GM23338 (cell line): Measurements from ENCODE around the gene SLC48A1. TPM values are rescaled to one million over a fixed set of nuclear protein-coding genes. Genes with fewer than 3 reads are reported as not detected.

Experiments used
- ATAC-seq: fragments of 200-7000 bp; cut with Tn5 transposase; 3 replicates; pipeline ENCODE4 v1.9.1; 2020
- DNase-seq: peaks from one replicate; pipeline ENCODE4 v3.0.0-alpha.2; 2015; ENCODE audit warnings: low spot score
- H2AFZ ChIP-seq: fragments of 200-600 bp; sonication (generic); 2 replicates; pipeline ENCODE4 v1.8.0; 2016; ENCODE audit warnings: antibody characterized with exemption, mild to moderate bottlenecking, moderate library complexity
- H3F3A ChIP-seq: fragments of 200-600 bp; sonication (generic); replicated peaks from 2 replicates; pipeline ENCODE4 v1.8.0; 2017; ENCODE audit warnings: antibody characterized with exemption, mixed run types, low read depth
- H3K27ac ChIP-seq: fragments of 200-600 bp; sonication (generic); 2 replicates; pipeline ENCODE4 v1.6.1; 2016; ENCODE audit warnings: low read depth
- H3K27me3 ChIP-seq: fragments of 200-600 bp; sonication (generic); 2 replicates; pipeline ENCODE4 v1.8.0; 2016; ENCODE audit warnings: mild to moderate bottlenecking, mixed run types, moderate library complexity; ENCODE audit not compliant: insufficient read depth
- H3K36me3 ChIP-seq: fragments of 200-600 bp; sonication (generic); 2 replicates; pipeline ENCODE4 v1.8.0; 2016; ENCODE audit warnings: mild to moderate bottlenecking; ENCODE audit not compliant: insufficient read depth
- H3K4me1 ChIP-seq: fragments of 200-600 bp; sonication (generic); 2 replicates; pipeline ENCODE4 v1.8.0; 2016; ENCODE audit warnings: mild to moderate bottlenecking, moderate library complexity; ENCODE audit not compliant: insufficient read depth
- H3K4me2 ChIP-seq: fragments of 200-600 bp; sonication (generic); 2 replicates; pipeline ENCODE4 v1.7.1; 2017; ENCODE audit warnings: mixed run types
- H3K4me3 ChIP-seq: fragments of 200-600 bp; sonication (generic); 2 replicates; pipeline ENCODE4 v1.6.1; 2016; ENCODE audit warnings: mixed run types
- H3K79me2 ChIP-seq: fragments of 200-600 bp; sonication (generic); replicated peaks from 2 replicates; pipeline ENCODE4 v1.8.0; 2017; ENCODE audit warnings: mild to moderate bottlenecking; ENCODE audit not compliant: insufficient read depth
- H3K9me2 ChIP-seq: fragments of 200-600 bp; sonication (generic); 2 replicates; pipeline ENCODE4 v1.8.0; 2017; ENCODE audit not compliant: insufficient read depth
- H4K20me1 ChIP-seq: fragments of 200-600 bp; sonication (generic); replicated peaks from 2 replicates; pipeline ENCODE4 v1.8.0; 2017; ENCODE audit warnings: mild to moderate bottlenecking; ENCODE audit not compliant: insufficient read depth
- H3K27ac Mint-ChIP-seq: 2 replicates; pipeline ENCODE4 v1.8.0; 2020; ENCODE audit warnings: inconsistent platforms, mild to moderate bottlenecking, moderate library complexity, mixed read lengths
- H3K27me3 Mint-ChIP-seq: 3 replicates; pipeline ENCODE4 v1.8.0; 2022; ENCODE audit warnings: low read depth, mild to moderate bottlenecking, moderate library complexity, mixed read lengths, inconsistent platforms; ENCODE audit not compliant: insufficient read depth, poor library complexity
- H3K36me3 Mint-ChIP-seq: 3 replicates; pipeline ENCODE4 v1.8.0; 2021; ENCODE audit warnings: low read depth, mild to moderate bottlenecking, inconsistent platforms, moderate library complexity, mixed read lengths
- H3K4me1 Mint-ChIP-seq: 3 replicates; pipeline ENCODE4 v1.8.0; 2020; ENCODE audit warnings: mild to moderate bottlenecking, inconsistent platforms, mixed read lengths
- H3K4me3 Mint-ChIP-seq: 3 replicates; pipeline ENCODE4 v1.8.0; 2021; ENCODE audit warnings: moderate library complexity, mild to moderate bottlenecking, inconsistent platforms, mixed read lengths
- H3K9me3 Mint-ChIP-seq: 3 replicates; pipeline ENCODE4 v1.8.0; 2020; ENCODE audit warnings: moderate library complexity, mild to moderate bottlenecking, inconsistent platforms, mixed read lengths
- CTCF ChIP-seq, 2 experiments: fragments of 200-600 bp in 1 of 2; sonication (generic) in 1 of 2; conservative IDR thresholded peaks; 2 replicates each; pipeline versions ENCODE4 v1.5.1 to v1.6.1; 2016 to 2017; ENCODE audit warnings: antibody characterized with exemption in 2 of 2, low read depth in 2 of 2, mild to moderate bottlenecking in 2 of 2, moderate library complexity in 1 of 2
- ETS1 ChIP-seq: IDR thresholded peaks from 2 replicates; pipeline ENCODE4 v1.6.1; 2016; ENCODE audit warnings: antibody characterized with exemption
- EZH2phosphoT487 ChIP-seq: fragments of 200-600 bp; sonication (generic); IDR thresholded peaks from one replicate; pipeline ENCODE4 v1.8.1; 2018; ENCODE audit warnings: antibody characterized with exemption; ENCODE audit not compliant: unreplicated experiment
- JUNB ChIP-seq: IDR thresholded peaks from one replicate; pipeline ENCODE4 v1.6.1; 2016; ENCODE audit warnings: antibody characterized with exemption; ENCODE audit not compliant: unreplicated experiment
- REST ChIP-seq: IDR thresholded peaks from one replicate; pipeline ENCODE4 v1.6.1; 2018; ENCODE audit warnings: antibody characterized with exemption; ENCODE audit not compliant: unreplicated experiment
- STAT1 ChIP-seq: IDR thresholded peaks from one replicate; pipeline ENCODE4 v1.6.1; 2016; ENCODE audit warnings: antibody characterized with exemption; ENCODE audit not compliant: unreplicated experiment
- ZNF114 ChIP-seq: fragments of 250-450 bp; sonication (Bioruptor Pico); IDR thresholded peaks from 2 replicates; pipeline ENCODE4 v1.5.0; 2020; ENCODE audit warnings: mild to moderate bottlenecking, moderate library complexity
- ZNF331 ChIP-seq: fragments of 250-450 bp; sonication (Bioruptor Pico); IDR thresholded peaks from 2 replicates; pipeline ENCODE4 v1.5.0; 2020; ENCODE audit warnings: low read depth, mild to moderate bottlenecking, moderate library complexity
- polyA plus RNA-seq: library from polyadenylated mRNA; unstranded; fragments of >200 nt; fragmentation: Nextera tagmentation; extraction: Ambion mirVana; gene quantifications from 2 replicates; pipeline ENCODE4 v1.2.1, GENCODE V29; 2016
- total RNA-seq: library from RNA; depleted of rRNA; stranded (reverse); fragments of >200 nt; shearing (Covaris generic); gene quantifications from 2 replicates; pipeline ENCODE4 v1.2.3, GENCODE V29; 2014

Gene SLC48A1
- total and polyA plus RNA-seq, 2 experiments from 2014 or later, result 5.8 to 9.0 TPM

GRCh38 chr12:47776471-47777143, 3.6 kb downstream of the SLC48A1 start:
- TF ChIP-seq EZH2phosphoT487 (no peak), ETS1 (no peak), STAT1 (no peak), REST (no peak)
- H3K36me3 ChIP-seq, result no peaks in the 10 kb centered on the region
- no peak overlapping the region for H2AFZ ChIP-seq
- peaks cover 31% of the 10 kb centered on the region for H3K27me3 Mint-ChIP-seq
- no peaks in the 10 kb centered on the region for H3K36me3 Mint-ChIP-seq
- H3K27ac Mint-ChIP-seq, result peak overlapping the region; percentile 62; the same call in 1 of the 2 replicates
- H3K4me3 Mint-ChIP-seq, result no peak overlapping the region
- no peak overlapping the region for H3K27ac ChIP-seq
- no peaks in the 10 kb centered on the region for H3K9me3 Mint-ChIP-seq
- H3K27me3 ChIP-seq, result peaks cover 17% of the 10 kb centered on the region
- H3K4me1 ChIP-seq, result peaks cover 37% of the 10 kb centered on the region
- peaks cover 2% of the 10 kb centered on the region for H4K20me1 ChIP-seq
- DNase-seq, result no peak
- H3K4me2 ChIP-seq, result no peak overlapping the region
- no peak for ATAC-seq
- peaks cover 52% of the 10 kb centered on the region for H3K4me1 Mint-ChIP-seq
- H3F3A ChIP-seq, result peaks cover 15% of the 10 kb centered on the region
- H3K79me2 ChIP-seq, result no peaks in the 10 kb centered on the region
- H3K4me3 ChIP-seq, result no peak overlapping the region
- H3K9me2 ChIP-seq, result no peaks in the 10 kb centered on the region

GRCh38 chr12:47777151-47777550, 4.1 kb downstream of the SLC48A1 start:
- Histone ChIP-seq H3K4me3 (no peak overlapping the region), H3K27me3 (peaks cover 17% of the 10 kb centered on the region), H3K9me2 (no peaks in the 10 kb centered on the region), H3K27ac (no peak overlapping the region), H3F3A (peaks cover 11% of the 10 kb centered on the region), H4K20me1 (peaks cover 2% of the 10 kb centered on the region), H2AFZ (no peak overlapping the region), H3K4me1 (peaks cover 33% of the 10 kb centered on the region), H3K4me2 (no peak overlapping the region), H3K79me2 (no peaks in the 10 kb centered on the region), H3K36me3 (no peaks in the 10 kb centered on the region)
- Mint-ChIP-seq H3K27me3 (peaks cover 36% of the 10 kb centered on the region), H3K27ac (peak overlapping the region; percentile 62; the same call in 1 of the 2 replicates), H3K4me3 (no peak overlapping the region), H3K4me1 (peaks cover 51% of the 10 kb centered on the region), H3K36me3 (no peaks in the 10 kb centered on the region), H3K9me3 (no peaks in the 10 kb centered on the region)
- TF ChIP-seq JUNB (no peak), REST (no peak), CTCF (conservative IDR thresholded peaks at IDR 0.05; ENCODE audit: low read depth in 2 of 2) (no peak), ETS1 (no peak), STAT1 (no peak), ZNF331 (no peak), ZNF114 (no peak)
- ATAC-seq, result no peak
- DNase-seq, result no peak
